NCI-H146 treated with DMSO at 0.1 percent for 48 hours (cell line): Measurements from ENCODE around the gene ALG13.
"Not testable (repeated sequence)": the region's sequence is repeated elsewhere in the genome, so short reads cannot be mapped to it uniquely, and the experiment has no call there.

ENCODE experiments used
- DNase-seq: peaks from one replicate; lab custom pipeline; 2025; ENCODE audit not compliant: unreplicated experiment; lab: John Stamatoyannopoulos, UW

Gene ALG13

DNA sequence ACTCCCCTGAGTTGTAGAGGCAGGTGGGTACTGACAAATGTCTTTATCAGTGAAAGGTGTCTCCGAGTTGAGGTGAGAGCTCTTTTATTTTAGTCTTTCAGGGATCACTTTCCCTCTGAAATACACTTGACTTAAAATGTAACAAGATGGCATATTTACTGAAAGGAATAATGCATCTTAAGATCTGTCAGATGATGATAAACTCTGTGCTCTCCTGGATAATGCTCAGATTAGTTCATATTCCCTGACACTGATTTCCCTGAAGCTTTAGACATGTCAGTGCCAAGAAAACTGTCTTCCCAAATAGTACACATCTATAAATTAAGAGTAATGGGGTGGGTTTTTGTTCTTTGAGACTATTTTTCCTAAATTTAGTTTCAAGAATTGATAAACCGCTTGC lies 75.5 kb downstream of the ALG13 start:
- no peak for DNase-seq

GRCh38 chrX:111759686-111760085 lies 78.7 kb downstream of the ALG13 start:
- no peak for DNase-seq

DNA sequence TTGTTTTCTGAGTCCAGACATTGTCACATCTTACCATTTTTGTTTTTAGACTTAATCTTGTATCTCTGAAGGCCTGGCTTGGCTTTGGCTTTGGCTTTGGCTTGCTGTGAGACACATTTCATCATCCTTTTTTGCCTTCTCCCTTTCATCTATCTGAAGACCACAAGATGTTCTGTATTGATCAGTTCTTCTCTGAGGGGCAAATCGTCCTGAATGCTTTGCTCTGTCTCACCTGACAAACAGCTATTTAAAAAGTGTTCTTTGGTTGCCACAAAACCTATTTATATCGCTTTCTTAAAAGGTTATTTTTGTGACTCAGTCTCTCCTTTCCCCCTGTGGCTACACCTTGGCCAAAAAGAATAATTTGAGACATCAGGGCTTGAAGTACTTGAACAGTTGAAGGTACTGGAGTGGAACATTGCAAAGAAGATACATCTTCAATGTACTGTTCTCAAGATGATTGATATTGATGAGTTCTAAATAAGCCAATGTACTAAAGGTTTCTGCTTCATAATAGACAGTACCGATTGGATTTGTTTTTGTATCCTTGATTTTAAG lies 80.7 kb downstream of the ALG13 start:
- DNase-seq: no peak

DNA sequence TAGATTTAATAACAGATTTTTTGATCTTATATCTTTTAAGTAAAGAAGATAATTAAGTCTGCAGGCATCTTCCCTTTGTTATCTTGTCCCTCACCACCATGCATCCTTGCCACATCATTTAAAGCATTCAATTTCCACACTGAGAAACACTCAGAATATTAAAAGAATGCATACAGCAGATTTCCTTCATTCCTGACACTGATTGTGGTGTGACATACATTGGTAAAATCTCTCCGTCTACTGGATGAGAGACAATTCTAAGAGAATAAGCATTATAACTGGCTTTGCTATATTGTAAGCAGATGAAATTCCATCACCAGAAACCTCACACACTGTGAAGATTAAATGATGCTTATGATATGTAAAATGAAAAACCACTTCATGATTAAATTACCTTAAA lies 97.6 kb downstream of the ALG13 start:
- DNase-seq: no peak

- no peak for DNase-seq
Measured at GRCh38 chrX:111779582-111779981, 98.6 kb downstream of the ALG13 start.

DNA sequence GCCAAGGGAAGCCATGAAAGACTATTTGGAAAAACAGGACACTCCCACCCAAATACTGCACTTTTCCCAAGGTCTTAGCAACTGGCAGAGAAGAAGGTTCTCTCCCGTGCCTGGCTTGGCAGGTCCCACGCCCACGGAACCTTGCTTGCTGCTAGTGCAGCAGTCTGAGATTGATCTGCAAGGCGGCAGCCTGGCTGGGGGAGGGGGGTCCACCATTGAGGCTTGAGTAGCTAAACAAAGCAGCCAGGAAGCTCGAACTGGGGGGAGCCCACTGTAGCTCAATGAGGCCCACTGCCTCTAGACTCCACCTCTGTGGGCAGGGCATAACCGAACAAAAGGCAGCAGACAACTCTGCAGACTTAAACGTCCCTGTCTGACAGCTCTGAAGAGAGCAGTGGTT lies 103.7 kb downstream of the ALG13 start:
- no peak for DNase-seq

DNA sequence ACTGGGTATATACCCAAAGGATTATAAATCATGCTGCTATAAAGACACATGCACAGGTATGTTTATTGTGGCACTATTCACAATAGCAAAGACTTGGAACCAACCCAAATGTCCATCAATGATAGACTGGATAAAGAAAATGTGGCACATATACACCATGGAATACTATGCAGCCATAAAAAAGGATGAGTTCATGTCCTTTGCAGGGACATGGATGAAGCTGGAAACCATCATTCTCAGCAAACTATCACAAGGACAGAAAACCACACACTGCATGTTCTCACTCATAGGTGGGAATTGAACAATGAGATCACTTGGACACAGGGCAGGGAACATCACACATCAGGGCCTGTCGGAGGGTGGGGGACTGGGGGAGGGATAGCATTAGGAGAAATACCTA lies 109.1 kb downstream of the ALG13 start:
- not testable (repeated sequence) for DNase-seq
